Loucy (cell line): ENCODE results near the gene STXBP4.

Experiments used
- CTCF ChIP-seq: fragments of 200-600 bp; sonication (generic); conservative IDR thresholded peaks from 2 replicates; pipeline ENCODE4 v1.5.1; 2014; ENCODE audit warnings: mild to moderate bottlenecking, antibody characterized with exemption, low read length
- EZH2phosphoT487 ChIP-seq: fragments of 200-600 bp; IDR thresholded peaks from 2 replicates; pipeline ENCODE4 v1.6.1; 2018; ENCODE audit warnings: antibody characterized with exemption, mild to moderate bottlenecking, moderate library complexity, borderline replicate concordance

DNA sequence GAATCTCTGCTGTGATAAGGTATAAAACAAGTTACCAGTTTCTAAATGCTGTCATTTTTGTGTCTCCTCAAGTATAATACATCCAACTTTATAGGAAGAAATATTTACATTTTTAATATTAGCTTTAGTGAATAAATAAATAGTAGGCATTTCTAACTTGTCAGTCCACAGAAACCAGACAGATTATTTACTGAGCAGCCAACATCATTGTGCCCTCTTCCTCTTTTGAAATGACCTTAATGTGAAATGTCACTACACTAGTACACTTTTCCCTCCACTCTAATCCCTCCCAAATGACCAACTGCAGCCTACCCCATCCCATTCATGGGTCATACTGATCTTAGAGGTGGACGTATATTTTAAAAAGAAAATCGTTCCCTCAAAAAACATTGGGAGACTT is 9.2 kb downstream of the STXBP4 start:
- TF ChIP-seq CTCF, result no peak
- TF ChIP-seq EZH2phosphoT487, result no peak
